ENCODE measurements around the gene ZNRF3.

ZNRF3 gene

GRCh38 chr22:29041408-29041807 is 158.0 kb downstream of the ZNRF3 start:
- DNase-seq, result no peak

GRCh38 chr22:29043906-29044575 is 160.7 kb downstream of the ZNRF3 start:
- no peak for DNase-seq

GRCh38 chr22:29044657-29045176 is 161.3 kb downstream of the ZNRF3 start:
- DNase-seq, result no peak

- no peak for DNase-seq
Measured at GRCh38 chr22:29048822-29049654, 165.7 kb downstream of the ZNRF3 start.

GRCh38 chr22:29049655-29050263 is 166.4 kb downstream of the ZNRF3 start:
- no peak for DNase-seq

GRCh38 chr22:29050457-29050856 is 167.1 kb downstream of the ZNRF3 start:
- DNase-seq, result no peak

GRCh38 chr22:29053048-29053702 is 169.8 kb downstream of the ZNRF3 start:
- DNase-seq, result no peak

- DNase-seq, result no peak
Measured at GRCh38 chr22:29054251-29054767, 170.9 kb downstream of the ZNRF3 start.

GRCh38 chr22:29055192-29055830 is 171.9 kb downstream of the ZNRF3 start:
- no peak for DNase-seq

- no peak for DNase-seq
Measured at GRCh38 chr22:29056472-29056871, 173.1 kb downstream of the ZNRF3 start.

GRCh38 chr22:29060251-29060869 is 177.0 kb downstream of the ZNRF3 start:
- no peak for DNase-seq

- DNase-seq, result no peak
Measured at GRCh38 chr22:29060931-29061330, 177.6 kb downstream of the ZNRF3 start.

GRCh38 chr22:29061773-29062172 is 178.4 kb downstream of the ZNRF3 start, which contains the start of gene C22orf31:
Gene C22orf31 (minus strand): TSS chr22:29061831. CDS start chr22:29061792, 39 bp downstream.
- no peak for DNase-seq

- no peak for DNase-seq
Measured at GRCh38 chr22:29062286-29062821, 179.0 kb downstream of the ZNRF3 start.

GRCh38 chr22:29065468-29066190 is 182.3 kb downstream of the ZNRF3 start:
- no peak for DNase-seq

- no peak for DNase-seq
Measured at GRCh38 chr22:29069463-29069862, 186.1 kb downstream of the ZNRF3 start.

GRCh38 chr22:29070490-29070889 is 187.1 kb downstream of the ZNRF3 start:
- DNase-seq, result no peak

GRCh38 chr22:29071261-29072045 is 188.1 kb downstream of the ZNRF3 start:
- DNase-seq, result no peak

- peak; percentile 58 to 72 (median 63) for DNase-seq
Measured at GRCh38 chr22:29072193-29072978, 189.0 kb downstream of the ZNRF3 start.
